Panc1 (cell line): Measurements from ENCODE around the gene RNF130. TPM values are rescaled to one million over a fixed set of nuclear protein-coding genes. Genes with fewer than 3 reads are reported as not detected.

Source experiments
- ATAC-seq: fragments of 200-7000 bp; cut with Tn5 transposase; 2 replicates; pipeline ENCODE4 v1.9.1; 2020; ENCODE audit warnings: mild to moderate bottlenecking, moderate library complexity
- BruUV-seq: library from RNA; stranded (reverse); fragments of 400-500 nt; replicated peaks from 2 replicates; lab custom pipeline; 2021; lab: Mats Ljungman, UMichigan
- CTCF ChIA-PET: fragments of 300-600 bp; sonication (Branson Sonifier 250); formaldehyde crosslinking; loops from one replicate; lab custom pipeline; 2022; ENCODE audit warnings: antibody characterized with exemption; lab: Charles Lee
- POLR2A ChIA-PET: fragments of 300-600 bp; sonication (Branson Sonifier 250); formaldehyde crosslinking; loops from one replicate; lab custom pipeline; 2022; ENCODE audit warnings: antibody characterized with exemption; lab: Charles Lee
- DNase-seq: peaks from one replicate; pipeline ENCODE4 v3.0.0-alpha.2; 2010; ENCODE audit warnings: low read depth, low spot score
- H3K27ac ChIP-seq: 2 replicates; pipeline ENCODE4 v1.5.1; 2011; ENCODE audit warnings: mild to moderate bottlenecking, low read length, inconsistent platforms
- H3K27me3 ChIP-seq: fragments of 200-500 bp; sonication (Bioruptor generic); 2 replicates; pipeline ENCODE4 v1.6.0; 2014; ENCODE audit warnings: low read length, inconsistent platforms; ENCODE audit not compliant: control insufficient read depth, insufficient read depth
- H3K36me3 ChIP-seq: fragments of 200-500 bp; sonication (Bioruptor generic); 2 replicates; pipeline ENCODE4 v1.5.1; 2014; ENCODE audit warnings: inconsistent platforms, mild to moderate bottlenecking, low read length, moderate library complexity; ENCODE audit not compliant: control insufficient read depth, insufficient read depth
- H3K4me1 ChIP-seq: 2 replicates; pipeline ENCODE4 v1.5.1; 2011; ENCODE audit warnings: inconsistent platforms, mild to moderate bottlenecking, low read length, moderate library complexity; ENCODE audit not compliant: control insufficient read depth, insufficient read depth
- H3K4me3 ChIP-seq, 2 experiments: 2 replicates each; pipeline ENCODE4 v1.5.1; 2011 to 2012; ENCODE audit warnings: low read depth in 2 of 2, low read length in 2 of 2, mild to moderate bottlenecking in 2 of 2, inconsistent platforms in 1 of 2, moderate library complexity in 1 of 2
- H3K9me3 ChIP-seq: fragments of 200-500 bp; sonication (Bioruptor generic); 2 replicates; pipeline ENCODE4 v1.5.1; 2014; ENCODE audit warnings: low read depth, mild to moderate bottlenecking, inconsistent platforms, low read length, moderate library complexity; ENCODE audit not compliant: control insufficient read depth, insufficient read depth
- CTCF ChIP-seq: fragments of 450-650 bp; IDR thresholded peaks from 2 replicates; pipeline ENCODE4 v1.5.1; 2017; ENCODE audit warnings: mild to moderate bottlenecking
- POLR2AphosphoS5 ChIP-seq: IDR thresholded peaks from 2 replicates; pipeline ENCODE4 v1.6.1; 2012; ENCODE audit warnings: mild to moderate bottlenecking, low read depth, low read length, moderate library complexity
- SIN3A ChIP-seq: IDR thresholded peaks from 2 replicates; pipeline ENCODE4 v1.6.1; 2012; ENCODE audit warnings: low read depth, mild to moderate bottlenecking, low read length, moderate library complexity, borderline replicate concordance; ENCODE audit not compliant: insufficient read depth
- TCF7L2 ChIP-seq: IDR thresholded peaks from 2 replicates; pipeline ENCODE4 v1.6.1; 2011; ENCODE audit warnings: mild to moderate bottlenecking, low read depth, low read length, inconsistent platforms
- in situ Hi-C: cut with HindIII; loops from 2 replicates; pipeline ENCODE4 v1.10.0; 2016; ENCODE audit warnings: low sequenced_read_pairs, low pct_unique_long_range_greater_than_20kb
- intact Hi-C: fragments of 100-400 bp; cut with micrococcal nuclease; formaldehyde crosslinking; loops from one replicate; pipeline ENCODE4 v1.10.0; 2022; ENCODE audit not compliant: unreplicated experiment
- total RNA-seq: library from RNA; stranded (reverse); gene quantifications from one replicate; pipeline ENCODE4 v1.2.1, GENCODE V29; 2021; ENCODE audit not compliant: unreplicated experiment
- TF ChIP-seq, protein P1 (sequence below), 2 experiments: IDR thresholded peaks; 2 replicates each; pipeline ENCODE4 v1.6.1; 2011 to 2012; ENCODE audit warnings: low read depth in 2 of 2, control low read depth in 1 of 2, low read length in 1 of 2, mild to moderate bottlenecking in 1 of 2, moderate library complexity in 1 of 2; ENCODE audit not compliant: insufficient read depth in 1 of 2

The RNF130 gene
- total RNA-seq, 1 experiment from 2014 or later: 73.1 TPM

GRCh38 chr5:180088561-180088960, 17.0 kb upstream of the RNF130 start:
- no peak overlapping the region for H3K4me3 ChIP-seq
- H3K27ac ChIP-seq: no peak overlapping the region
- POLR2A ChIA-PET: no interaction called here
- H3K36me3 ChIP-seq: no peaks in the 10 kb centered on the region
- BruUV-seq: no TSS peak
- intact Hi-C loops: no loop called here
- H3K27me3 ChIP-seq: no peaks in the 10 kb centered on the region
- DNase-seq (no peak), ATAC-seq (no peak)
- CTCF ChIA-PET: no interaction called here
- H3K9me3 ChIP-seq: no peaks in the 10 kb centered on the region
- in situ Hi-C loops: no loop called here
- TF ChIP-seq TCF7L2: no peak
- TF ChIP-seq SIN3A: no peak
- TF ChIP-seq CTCF: no peak
- TF ChIP-seq, protein P1, sequence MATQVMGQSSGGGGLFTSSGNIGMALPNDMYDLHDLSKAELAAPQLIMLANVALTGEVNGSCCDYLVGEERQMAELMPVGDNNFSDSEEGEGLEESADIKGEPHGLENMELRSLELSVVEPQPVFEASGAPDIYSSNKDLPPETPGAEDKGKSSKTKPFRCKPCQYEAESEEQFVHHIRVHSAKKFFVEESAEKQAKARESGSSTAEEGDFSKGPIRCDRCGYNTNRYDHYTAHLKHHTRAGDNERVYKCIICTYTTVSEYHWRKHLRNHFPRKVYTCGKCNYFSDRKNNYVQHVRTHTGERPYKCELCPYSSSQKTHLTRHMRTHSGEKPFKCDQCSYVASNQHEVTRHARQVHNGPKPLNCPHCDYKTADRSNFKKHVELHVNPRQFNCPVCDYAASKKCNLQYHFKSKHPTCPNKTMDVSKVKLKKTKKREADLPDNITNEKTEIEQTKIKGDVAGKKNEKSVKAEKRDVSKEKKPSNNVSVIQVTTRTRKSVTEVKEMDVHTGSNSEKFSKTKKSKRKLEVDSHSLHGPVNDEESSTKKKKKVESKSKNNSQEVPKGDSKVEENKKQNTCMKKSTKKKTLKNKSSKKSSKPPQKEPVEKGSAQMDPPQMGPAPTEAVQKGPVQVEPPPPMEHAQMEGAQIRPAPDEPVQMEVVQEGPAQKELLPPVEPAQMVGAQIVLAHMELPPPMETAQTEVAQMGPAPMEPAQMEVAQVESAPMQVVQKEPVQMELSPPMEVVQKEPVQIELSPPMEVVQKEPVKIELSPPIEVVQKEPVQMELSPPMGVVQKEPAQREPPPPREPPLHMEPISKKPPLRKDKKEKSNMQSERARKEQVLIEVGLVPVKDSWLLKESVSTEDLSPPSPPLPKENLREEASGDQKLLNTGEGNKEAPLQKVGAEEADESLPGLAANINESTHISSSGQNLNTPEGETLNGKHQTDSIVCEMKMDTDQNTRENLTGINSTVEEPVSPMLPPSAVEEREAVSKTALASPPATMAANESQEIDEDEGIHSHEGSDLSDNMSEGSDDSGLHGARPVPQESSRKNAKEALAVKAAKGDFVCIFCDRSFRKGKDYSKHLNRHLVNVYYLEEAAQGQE (IDR thresholded peaks at IDR 0.05; ENCODE audit: insufficient read depth in 1 of 2, low read depth in 2 of 2, low read length in 1 of 2): no peak
- no peak for TF ChIP-seq POLR2AphosphoS5
- H3K4me1 ChIP-seq: peaks cover 6% of the 10 kb centered on the region; the same call in 1 of the 2 replicates

GRCh38 chr5:180086816-180087399, 15.3 kb upstream of the RNF130 start:
- ChIA-PET CTCF (interaction anchor here (0.6 kb wide), 1 partner anchor 57 kb away, joined by 9 read pairs; no protein-coding TSS in a partner anchor), POLR2A (interaction anchor here (0.6 kb wide), 1 partner anchor 66 kb away, joined by 5 read pairs; no protein-coding TSS in a partner anchor)
- H3K36me3 ChIP-seq: no peaks in the 10 kb centered on the region
- in situ Hi-C loops: no loop called here
- no TSS peak for BruUV-seq
- no peak for DNase-seq
- H3K27ac ChIP-seq: no peak overlapping the region
- intact Hi-C loops: no loop called here
- no peak overlapping the region for H3K4me3 ChIP-seq
- peaks cover 6% of the 10 kb centered on the region; the same call in 1 of the 2 replicates for H3K4me1 ChIP-seq
- no peak for TF ChIP-seq CTCF
- no peak for TF ChIP-seq SIN3A
- TF ChIP-seq TCF7L2: no peak
- TF ChIP-seq, protein P1 (IDR thresholded peaks at IDR 0.05; ENCODE audit: insufficient read depth in 1 of 2, low read depth in 2 of 2, low read length in 1 of 2): no peak
- TF ChIP-seq POLR2AphosphoS5: no peak
- no peak for ATAC-seq
- H3K27me3 ChIP-seq: no peaks in the 10 kb centered on the region
- no peaks in the 10 kb centered on the region for H3K9me3 ChIP-seq
